ENCODE data around the gene ZFYVE9.

Gene ZFYVE9

GRCh38 chr1:52111492-52111891, 30.4 kb upstream of the ZFYVE9 start:
- TF ChIP-seq CTCF (IDR thresholded peaks at IDR 0.05): no peak
- Histone ChIP-seq H3K4me2 (ENCODE audit: low read length) (no peak overlapping the region), H2AFZ (no peak overlapping the region), H3K27ac (no peak overlapping the region), H3K4me3 (ENCODE audit: low read depth, low read length) (no peak overlapping the region), H3K4me1 (no peaks in the 10 kb centered on the region), H3K79me2 (no peaks in the 10 kb centered on the region), H3K9ac (no peak overlapping the region), H3K9me3 (ENCODE audit: control insufficient read depth, low read length) (no peaks in the 10 kb centered on the region), H3K27me3 (ENCODE audit: control insufficient read depth, insufficient read depth, low read length) (no peaks in the 10 kb centered on the region), H3K36me3 (ENCODE audit: control insufficient read depth, insufficient read depth, low read length) (no peaks in the 10 kb centered on the region)

GRCh38 chr1:52112489-52112888, 29.4 kb upstream of the ZFYVE9 start:
- Histone ChIP-seq H3K9ac (no peak overlapping the region), H3K4me3 (ENCODE audit: low read depth, low read length) (no peak overlapping the region), H3K27me3 (ENCODE audit: control insufficient read depth, insufficient read depth, low read length) (no peaks in the 10 kb centered on the region), H3K9me3 (ENCODE audit: control insufficient read depth, low read length) (no peaks in the 10 kb centered on the region), H3K79me2 (no peaks in the 10 kb centered on the region), H3K27ac (no peak overlapping the region), H3K4me2 (ENCODE audit: low read length) (no peak overlapping the region), H3K36me3 (ENCODE audit: control insufficient read depth, insufficient read depth, low read length) (no peaks in the 10 kb centered on the region), H2AFZ (no peak overlapping the region), H3K4me1 (no peaks in the 10 kb centered on the region)
- no peak for TF ChIP-seq CTCF (IDR thresholded peaks at IDR 0.05)

- H3K27me3 ChIP-seq (ENCODE audit: control insufficient read depth, insufficient read depth, low read length): no peaks in the 10 kb centered on the region
- peak overlapping the region; percentile 25 for H2AFZ ChIP-seq
- H3K27ac ChIP-seq: no peak overlapping the region
- TF ChIP-seq CTCF (IDR thresholded peaks at IDR 0.05): no peak
- H3K4me3 ChIP-seq (ENCODE audit: low read depth, low read length): no peak overlapping the region
- no peak overlapping the region for H3K9ac ChIP-seq
- no peaks in the 10 kb centered on the region for H3K79me2 ChIP-seq
- no peaks in the 10 kb centered on the region for H3K4me1 ChIP-seq
- H3K9me3 ChIP-seq (ENCODE audit: control insufficient read depth, low read length): no peaks in the 10 kb centered on the region
- H3K4me2 ChIP-seq (ENCODE audit: low read length): no peak overlapping the region
- no peaks in the 10 kb centered on the region for H3K36me3 ChIP-seq (ENCODE audit: control insufficient read depth, insufficient read depth, low read length)
These were observed 22.4 kb upstream of the ZFYVE9 start for GRCh38 chr1:52119301-52120079.

GRCh38 chr1:52122384-52122783, 19.5 kb upstream of the ZFYVE9 start:
- Histone ChIP-seq H3K36me3 (ENCODE audit: control insufficient read depth, insufficient read depth, low read length) (no peaks in the 10 kb centered on the region), H3K27ac (no peak overlapping the region), H2AFZ (no peak overlapping the region), H3K79me2 (no peaks in the 10 kb centered on the region), H3K4me3 (ENCODE audit: low read depth, low read length) (no peak overlapping the region), H3K27me3 (ENCODE audit: control insufficient read depth, insufficient read depth, low read length) (no peaks in the 10 kb centered on the region), H3K4me2 (ENCODE audit: low read length) (no peak overlapping the region), H3K4me1 (no peaks in the 10 kb centered on the region), H3K9me3 (ENCODE audit: control insufficient read depth, low read length) (no peaks in the 10 kb centered on the region), H3K9ac (no peak overlapping the region)
- no peak for TF ChIP-seq CTCF (IDR thresholded peaks at IDR 0.05)

GRCh38 chr1:52123622-52124021, 18.3 kb upstream of the ZFYVE9 start:
- Histone ChIP-seq H3K4me1 (no peaks in the 10 kb centered on the region), H3K4me3 (ENCODE audit: low read depth, low read length) (no peak overlapping the region), H3K79me2 (no peaks in the 10 kb centered on the region), H3K36me3 (ENCODE audit: control insufficient read depth, insufficient read depth, low read length) (no peaks in the 10 kb centered on the region), H3K9ac (no peak overlapping the region), H3K27me3 (ENCODE audit: control insufficient read depth, insufficient read depth, low read length) (no peaks in the 10 kb centered on the region), H2AFZ (no peak overlapping the region), H3K4me2 (ENCODE audit: low read length) (no peak overlapping the region), H3K9me3 (ENCODE audit: control insufficient read depth, low read length) (no peaks in the 10 kb centered on the region), H3K27ac (no peak overlapping the region)
- TF ChIP-seq CTCF (IDR thresholded peaks at IDR 0.05): no peak

All from parathyroid adenoma (tissue), 2 donors.